GM18517 (cell line): ENCODE data around the gene TSPAN13.

Experiments used
- ATAC-seq: cut with Tn5 transposase; IDR thresholded peaks from one replicate; pipeline ENCODE4 v1.9.1; 2021; ENCODE audit warnings: mild to moderate bottlenecking, moderate library complexity; ENCODE audit not compliant: unreplicated experiment

Gene TSPAN13

DNA sequence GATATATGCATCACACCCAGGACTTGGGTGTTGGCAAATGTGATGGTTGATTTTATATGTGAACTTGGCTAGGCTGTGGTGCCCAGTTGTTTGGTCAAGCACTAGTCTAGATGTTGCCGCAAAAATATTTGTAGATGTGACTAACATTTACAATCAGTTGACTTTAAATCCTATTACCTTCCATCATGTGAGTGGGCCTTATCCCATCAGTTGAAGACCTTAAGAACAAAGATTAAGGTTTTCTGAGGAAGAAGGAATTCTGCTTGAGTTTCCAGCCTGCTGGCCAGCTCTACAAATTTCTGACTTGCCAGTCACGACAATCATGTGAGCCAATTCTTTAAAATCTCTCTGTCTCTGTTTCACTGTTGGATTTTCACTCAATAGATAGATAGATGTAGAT is 20.3 kb downstream of the TSPAN13 start:
- ATAC-seq = no peak

DNA sequence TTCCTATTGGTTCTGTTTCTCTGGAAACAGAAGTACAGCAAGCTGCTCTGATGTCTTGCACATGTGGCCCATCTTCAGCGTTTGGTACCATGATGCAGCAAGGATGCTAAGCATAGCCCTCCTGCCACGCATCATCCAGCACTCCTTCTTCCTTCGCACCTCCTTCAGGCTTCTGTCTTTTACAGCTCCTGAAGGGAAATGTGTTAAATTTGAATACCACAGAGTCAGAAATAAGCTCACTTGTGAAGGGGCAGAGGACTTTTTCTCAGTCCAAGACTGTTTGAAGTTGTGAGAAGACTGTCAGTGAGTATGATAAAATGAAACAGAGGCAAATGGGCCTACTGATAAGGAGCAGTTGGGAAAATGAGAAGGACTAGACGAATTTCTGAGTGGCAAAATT is 20.7 kb downstream of the TSPAN13 start:
- ATAC-seq = no peak

DNA sequence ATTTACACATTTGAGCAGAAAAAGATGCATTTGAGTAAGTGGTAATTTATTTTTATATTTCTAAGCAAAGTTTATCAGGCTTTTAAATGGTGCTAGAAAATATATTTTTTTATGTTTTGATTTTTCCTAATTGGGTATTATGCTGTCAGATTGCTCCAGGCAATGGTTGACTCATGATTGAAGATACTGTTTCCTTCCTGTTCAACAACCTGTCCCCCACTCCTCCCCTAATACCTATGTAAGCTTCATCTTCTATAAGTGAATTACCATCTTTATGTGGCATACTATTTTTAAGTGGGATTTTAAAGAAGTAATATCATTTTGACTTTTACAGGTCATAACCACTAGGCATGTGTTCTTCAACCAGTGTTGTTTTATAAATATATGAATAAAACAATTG is 21.4 kb downstream of the TSPAN13 start:
- no peak for ATAC-seq

DNA sequence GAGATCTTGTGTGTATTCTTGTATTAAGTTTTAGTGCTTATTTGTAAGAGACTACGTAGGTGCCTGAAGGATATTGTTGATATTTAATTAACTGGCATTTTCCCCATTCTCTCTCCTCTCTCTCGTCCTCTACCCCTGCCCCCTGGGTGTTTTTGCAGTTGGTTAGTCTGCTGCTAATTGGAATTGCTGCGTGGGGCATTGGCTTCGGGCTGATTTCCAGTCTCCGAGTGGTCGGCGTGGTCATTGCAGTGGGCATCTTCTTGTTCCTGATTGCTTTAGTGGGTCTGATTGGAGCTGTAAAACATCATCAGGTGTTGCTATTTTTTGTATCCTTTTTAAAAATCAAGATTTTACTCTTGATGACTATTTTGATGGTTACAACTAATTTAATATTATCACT is 22.5 kb downstream of the TSPAN13 start:
- ATAC-seq = no peak

DNA sequence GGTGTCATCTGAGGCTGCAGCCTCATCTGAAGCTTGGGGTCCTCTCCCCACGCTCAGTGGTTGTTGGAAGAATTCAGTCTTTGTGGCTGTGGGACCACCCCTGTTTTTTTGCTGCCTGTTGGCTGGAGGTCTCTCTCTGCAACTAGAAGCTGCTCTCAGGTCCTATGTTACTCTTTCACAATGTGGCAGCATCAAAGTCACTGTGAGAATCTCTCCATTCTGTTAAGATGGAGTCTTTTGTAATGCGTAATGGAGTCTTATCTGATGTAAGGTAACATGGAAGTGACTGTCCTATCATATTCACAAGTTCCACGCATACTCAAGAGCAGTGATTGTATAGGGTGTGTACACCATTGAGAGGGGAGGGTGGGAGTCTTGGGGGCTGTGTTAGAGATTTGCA is 24.9 kb downstream of the TSPAN13 start:
- no peak for ATAC-seq

DNA sequence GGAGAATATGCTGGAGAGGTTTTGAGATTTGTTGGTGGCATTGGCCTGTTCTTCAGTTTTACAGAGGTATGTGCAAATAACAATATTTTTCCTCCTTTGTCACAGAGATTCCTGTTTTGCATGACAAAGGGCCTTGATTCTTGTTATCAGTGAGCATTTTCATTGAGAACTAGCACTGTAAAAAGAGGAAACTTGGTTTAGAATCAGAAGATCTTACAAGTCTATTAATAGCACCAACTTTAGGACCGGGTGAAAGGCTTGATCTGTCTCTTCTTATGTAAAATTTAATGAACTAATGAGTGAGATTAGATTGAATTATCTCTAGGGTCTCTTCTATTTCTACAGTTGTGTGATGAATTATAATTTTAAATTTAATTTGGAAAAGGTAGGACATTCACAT is 25.5 kb downstream of the TSPAN13 start:
- no peak for ATAC-seq

DNA sequence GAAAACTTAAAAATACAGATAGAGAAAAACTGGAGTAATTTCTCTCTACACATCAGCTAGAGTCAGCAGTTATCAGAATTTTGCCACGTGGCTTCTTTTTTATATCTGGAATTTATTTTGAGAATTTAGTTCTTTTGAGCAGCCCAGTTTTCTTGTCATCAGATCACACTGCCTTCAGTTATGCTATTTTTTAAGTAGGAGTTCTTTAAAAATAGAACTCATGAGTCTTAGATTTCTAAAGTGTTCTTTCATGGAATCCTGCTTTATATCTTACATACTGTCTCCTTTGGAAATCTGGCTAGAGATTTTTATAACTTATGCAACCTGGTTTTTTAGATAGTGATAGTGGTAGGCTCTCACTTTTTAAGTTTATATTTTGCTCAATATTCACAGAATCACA is 27.0 kb downstream of the TSPAN13 start:
- no peak for ATAC-seq

DNA sequence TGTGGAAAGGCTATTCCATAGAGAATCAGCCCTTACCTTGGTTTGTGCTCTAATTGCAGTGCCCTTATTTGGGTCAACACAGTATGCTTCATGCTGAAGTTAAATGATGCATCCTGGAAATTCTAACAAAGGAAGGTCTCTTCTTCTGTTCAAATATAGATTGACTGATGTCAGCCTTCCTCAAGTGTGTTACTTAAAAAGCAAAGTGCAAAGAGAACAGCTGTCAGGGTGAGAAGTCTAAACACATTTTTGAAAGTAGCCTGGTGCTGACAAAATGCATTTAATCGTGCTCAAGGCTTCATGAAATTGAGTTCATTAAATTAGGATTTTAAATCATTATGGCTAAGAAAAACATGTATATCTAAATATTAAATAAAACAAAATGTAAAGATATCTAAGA is 31.8 kb downstream of the TSPAN13 start:
- ATAC-seq = no peak

DNA sequence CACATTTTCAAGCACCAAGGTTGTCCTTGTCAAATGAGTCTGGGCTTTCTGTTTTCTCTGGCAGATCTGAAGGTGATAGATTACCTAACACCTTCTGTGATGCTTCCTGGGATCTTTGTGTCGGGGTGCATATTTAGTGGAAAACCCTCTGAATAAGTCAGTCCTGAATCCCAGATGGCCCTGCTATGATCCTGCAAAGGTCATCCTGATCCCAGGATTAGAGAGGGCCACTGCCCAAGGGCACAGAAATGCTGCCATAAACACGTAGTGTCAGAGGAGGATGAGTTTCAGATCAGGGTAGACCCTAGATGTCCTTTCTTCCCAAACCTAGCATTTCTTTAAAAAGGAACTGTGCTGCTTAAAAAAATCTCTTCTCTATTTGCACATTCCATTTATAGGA is 32.3 kb downstream of the TSPAN13 start:
- no peak for ATAC-seq

DNA sequence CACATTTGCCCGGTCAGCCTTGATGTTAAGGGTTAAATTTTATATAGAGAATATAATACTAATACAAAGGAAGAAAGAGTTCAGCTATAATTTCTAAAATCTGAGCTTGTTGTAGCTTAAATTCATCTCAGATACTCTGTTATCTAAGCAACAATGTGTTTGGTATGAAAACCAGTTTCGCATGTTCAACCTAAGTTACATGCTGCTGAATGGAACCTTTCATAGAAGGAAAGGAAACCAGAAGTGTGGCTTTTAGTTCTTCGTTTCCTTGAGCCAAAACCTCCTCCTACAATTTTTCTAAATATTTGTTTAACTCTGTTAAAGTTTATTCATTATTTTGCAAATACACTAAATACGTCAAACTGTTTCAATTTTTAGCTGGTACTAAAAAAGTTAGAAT is 32.7 kb downstream of the TSPAN13 start:
- ATAC-seq = no peak

DNA sequence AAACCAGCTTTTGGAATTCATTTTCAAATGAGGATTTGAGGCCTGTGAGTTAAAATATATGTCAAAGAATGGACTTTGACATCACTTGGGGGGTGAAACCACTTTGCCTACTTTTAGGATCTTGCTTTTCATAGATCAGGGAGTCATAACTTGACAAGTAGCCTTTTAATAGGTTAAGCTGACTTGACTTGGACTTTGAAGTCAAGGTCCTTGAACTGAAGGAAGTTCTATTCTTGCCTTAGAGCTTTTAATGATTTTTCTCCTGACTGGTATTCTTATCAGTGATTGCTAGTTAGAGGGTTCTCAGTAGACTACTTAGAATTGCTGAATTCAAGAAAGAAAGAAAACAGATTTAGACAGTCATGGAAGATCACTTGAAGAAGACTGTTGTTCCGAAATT is 33.6 kb downstream of the TSPAN13 start:
- ATAC-seq = no peak

DNA sequence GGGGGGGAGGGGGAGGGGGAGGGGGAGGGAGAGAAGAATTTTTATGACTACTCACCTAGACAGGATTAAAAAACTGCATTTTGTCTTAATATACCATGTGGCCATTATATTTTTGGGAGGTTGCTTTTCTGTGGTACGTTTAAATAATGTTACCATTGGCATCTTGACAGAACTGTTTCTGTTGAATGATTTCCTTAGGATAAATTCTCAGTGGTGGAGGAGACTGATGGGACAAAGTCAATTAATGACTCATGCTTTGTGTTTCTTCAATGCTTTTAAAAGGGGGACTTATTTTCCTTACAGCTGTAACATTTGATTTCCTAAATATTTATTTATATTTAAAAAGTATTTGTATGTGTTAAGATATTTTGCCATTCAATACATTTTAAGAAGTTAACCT is 37.5 kb downstream of the TSPAN13 start:
- ATAC-seq = no peak

DNA sequence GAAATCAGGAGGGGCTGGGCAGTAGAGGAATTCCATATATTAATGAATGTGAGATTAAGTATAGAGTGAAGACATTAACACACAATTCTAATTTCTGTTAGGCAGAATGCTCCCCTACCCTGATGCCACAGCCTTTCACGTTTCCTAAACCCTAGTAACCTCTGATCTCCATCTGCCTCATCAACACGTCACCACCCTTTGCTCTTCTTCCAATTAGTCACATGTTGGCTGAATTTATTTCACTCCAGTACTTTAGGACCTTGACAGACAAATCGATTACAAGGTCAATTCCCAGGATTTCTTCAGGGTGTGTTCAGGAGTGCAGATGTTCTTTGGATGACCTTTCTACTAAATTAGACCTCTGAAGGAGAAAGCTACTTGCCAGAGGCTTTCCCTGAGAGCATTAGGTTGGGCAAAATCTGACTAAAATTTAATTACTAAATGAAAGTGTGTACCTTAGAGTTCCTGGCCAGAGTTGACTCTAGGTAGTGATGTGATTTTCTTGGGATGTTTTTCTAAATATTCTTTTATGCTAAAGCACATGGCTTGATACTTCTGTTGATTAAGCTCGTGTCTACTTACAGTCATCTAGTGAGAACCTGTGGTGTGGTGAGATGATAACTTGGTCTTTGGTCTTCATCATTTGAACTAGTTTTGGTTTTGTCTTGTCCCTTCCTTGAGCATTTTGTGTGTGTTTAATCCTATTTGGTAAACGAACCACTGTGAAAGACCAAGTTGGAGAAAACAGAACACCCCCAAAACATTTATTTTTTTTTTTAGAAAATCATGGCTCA is 38.5 kb downstream of the TSPAN13 start:
- no peak for ATAC-seq

DNA sequence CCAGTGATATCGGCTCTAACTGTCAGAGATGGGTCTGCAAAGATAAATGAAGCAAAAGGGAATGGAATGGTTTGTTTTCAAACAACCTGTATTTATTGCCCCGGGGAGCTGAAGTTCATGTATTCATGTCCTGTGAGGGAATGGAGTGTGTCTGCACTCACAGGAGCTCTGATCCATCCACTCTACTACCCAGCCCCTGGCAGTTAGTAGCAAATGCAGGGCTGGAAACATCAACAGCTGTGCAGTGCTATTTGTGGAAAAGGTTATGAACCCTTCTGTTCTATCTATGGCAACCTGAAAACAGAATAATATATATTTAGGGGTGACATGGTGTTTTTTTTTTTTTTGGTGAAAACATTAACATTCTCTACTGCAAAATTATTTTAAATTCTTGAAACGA is 41.4 kb downstream of the TSPAN13 start:
- ATAC-seq = no peak

DNA sequence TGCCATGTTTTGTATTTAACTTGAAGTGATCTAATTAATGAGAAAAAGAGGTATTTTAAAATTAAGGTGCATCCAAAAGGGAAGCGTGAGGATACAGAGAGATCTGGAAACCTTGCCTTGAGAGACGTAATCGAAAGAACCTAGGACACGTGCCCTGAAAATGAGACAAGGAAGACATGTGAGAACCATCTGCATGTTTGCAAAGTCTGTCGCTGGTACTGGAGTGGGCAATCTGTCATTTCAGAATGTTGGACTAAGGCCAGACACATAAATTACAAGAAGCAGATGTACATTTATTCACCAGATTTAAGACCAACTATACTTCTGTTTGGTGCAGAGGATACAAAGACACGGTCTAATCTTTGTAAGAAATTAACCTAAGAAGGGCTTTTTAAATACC is 42.1 kb downstream of the TSPAN13 start:
- ATAC-seq = no peak

DNA sequence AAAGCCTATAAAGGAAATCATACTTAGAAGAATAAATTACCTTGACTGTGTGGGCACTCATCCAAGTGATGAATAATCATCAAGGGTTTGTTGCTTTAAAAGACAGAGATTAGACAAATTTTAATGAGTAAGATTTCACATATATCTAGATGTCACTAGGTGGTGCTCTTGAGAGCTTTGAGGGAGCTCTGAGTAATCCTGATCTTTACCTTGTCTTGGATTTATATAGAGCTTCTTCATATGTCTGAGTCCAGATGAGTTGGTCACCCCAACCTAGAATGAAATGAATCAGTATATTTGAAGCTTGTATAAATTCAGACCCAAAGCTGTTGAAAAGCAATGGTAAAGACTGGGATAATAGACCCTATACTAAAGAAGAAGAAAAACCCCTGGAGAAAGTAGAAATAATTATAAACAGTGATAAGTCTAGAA is 47.6 kb downstream of the TSPAN13 start:
- no peak for ATAC-seq

DNA sequence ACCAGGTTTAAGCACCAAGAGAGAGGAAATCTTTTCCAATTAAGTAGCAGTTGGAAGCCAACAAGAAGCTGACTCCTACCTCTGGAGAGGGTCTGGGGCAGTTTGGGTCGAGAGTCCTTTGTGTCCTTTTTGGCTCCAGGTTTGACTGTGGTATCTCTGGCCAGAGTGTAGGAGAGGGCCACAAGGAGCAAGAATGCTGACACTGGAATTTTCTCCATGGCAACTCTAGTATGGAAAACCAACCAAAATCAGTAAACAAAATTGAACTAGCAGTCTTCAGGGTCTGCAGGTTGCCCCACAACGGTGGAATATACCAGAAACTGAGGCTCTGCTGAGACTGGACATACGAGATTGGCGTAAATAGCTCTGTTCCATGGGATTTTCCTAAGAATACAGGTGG is 48.0 kb downstream of the TSPAN13 start:
- ATAC-seq = no peak

DNA sequence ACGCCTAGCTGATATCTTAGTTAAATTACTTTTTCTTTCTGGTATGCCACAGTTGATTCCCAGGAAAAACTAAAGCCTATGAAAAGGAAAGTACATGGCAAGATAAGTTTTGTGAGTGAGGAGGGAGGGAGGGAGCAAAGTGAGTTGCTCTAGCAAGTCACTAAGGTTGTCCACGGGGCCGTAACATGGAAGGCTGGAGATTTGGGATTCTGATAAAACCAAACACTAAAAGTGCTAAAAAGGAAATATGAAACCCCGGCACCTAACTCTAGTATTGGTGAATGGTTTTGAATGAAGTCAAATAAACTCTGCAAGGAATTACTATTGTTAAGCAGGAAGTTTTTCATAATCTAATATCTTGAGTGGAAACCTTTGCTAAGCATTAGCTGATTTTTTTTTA is 49.6 kb downstream of the TSPAN13 start:
- no peak for ATAC-seq

DNA sequence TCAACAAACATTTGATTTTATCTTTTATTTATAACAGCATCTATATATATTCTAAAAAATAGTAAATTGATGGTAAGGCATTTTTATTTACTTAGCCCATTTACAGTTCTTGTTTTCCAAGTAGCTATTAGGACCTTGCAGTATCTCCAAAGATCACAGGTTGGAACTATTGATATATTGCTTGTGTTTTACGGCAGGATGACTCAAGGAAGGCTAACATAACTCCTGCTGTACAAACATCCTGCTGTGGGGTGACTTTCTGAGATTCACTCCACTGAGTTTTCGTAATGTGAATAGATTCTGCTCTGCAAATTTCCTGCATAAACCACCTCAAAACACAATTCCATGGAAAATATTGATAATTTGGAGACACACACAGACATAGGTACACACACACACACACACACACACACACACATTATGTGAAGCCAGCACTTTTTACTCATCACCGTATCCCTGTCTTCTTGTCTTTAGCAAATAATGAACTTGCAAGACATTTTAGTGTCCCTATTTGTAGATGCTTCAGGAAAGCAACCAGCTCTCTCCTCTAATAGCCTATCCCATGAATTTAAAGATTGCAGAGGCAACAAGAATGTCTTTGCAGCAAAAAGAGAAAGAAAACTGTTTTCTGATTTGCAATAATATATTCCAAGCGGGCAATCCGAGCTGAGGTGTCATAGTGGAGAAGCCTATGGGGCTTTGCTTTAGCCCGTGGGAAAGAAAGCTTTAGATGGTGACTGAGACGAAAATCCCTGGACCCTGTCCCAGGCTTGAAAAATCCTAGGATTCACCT is 50.5 kb downstream of the TSPAN13 start:
- ATAC-seq = no peak

DNA sequence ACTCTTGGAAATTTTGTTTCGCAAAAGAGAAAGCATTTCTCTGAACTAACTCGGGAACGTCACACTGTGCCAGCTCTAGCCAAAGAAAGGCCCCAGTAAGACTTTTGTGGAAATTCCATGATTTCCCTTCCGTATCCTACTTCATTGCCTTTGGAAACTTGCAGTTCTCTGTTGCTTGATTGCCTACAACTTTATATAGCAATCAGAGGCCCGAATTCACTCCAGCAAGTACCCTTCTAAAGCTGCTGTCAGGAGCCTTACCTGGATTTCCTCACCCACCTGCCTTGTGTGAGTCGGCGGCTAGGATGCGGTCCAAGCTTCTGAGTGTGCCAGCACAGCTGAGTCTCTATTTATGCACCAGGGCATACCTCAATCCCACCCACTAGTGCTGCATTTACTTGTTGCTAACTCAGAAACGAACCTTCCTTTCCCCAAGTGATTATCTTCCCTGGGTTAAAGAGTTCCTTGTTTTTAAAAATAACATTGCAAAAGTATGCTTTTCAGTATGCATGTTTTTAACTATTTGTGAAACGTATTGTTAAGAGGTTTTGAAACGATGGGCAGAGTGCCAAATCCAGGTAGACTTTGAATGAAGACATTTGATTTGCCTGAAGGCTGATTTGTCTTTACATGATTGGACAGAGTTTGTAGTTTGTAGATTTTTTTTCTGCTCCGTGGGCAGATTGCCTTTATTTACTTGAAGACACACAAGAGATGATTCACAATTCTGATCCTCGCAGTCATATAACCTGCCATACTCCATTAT is 51.3 kb downstream of the TSPAN13 start, which contains the start of gene AGR2:
Gene AGR2, minus strand, starts transcription at position 326 of the 766 bp plus-strand sequence. CDS start 3,203 bp downstream, outside the sequence.
- no peak for ATAC-seq

DNA sequence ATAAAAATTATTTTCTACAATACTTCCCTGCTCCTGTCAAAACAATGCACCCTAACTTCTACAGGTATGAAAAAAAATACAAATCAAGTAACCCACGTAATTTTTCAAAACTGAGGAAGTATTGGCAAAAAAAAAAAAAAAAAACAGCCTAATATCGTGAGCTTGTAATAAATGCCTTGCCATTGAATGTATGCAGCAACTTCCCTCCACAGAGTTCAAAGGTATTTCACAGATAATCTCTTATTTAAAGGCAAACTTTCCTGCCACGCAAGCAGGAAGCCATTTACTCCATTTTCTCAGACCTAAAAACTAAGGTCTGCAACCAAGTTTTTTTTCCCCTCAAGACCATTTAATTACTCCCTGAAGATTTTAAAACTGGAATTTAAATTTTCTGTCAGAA is 51.9 kb downstream of the TSPAN13 start:
- ATAC-seq = no peak

DNA sequence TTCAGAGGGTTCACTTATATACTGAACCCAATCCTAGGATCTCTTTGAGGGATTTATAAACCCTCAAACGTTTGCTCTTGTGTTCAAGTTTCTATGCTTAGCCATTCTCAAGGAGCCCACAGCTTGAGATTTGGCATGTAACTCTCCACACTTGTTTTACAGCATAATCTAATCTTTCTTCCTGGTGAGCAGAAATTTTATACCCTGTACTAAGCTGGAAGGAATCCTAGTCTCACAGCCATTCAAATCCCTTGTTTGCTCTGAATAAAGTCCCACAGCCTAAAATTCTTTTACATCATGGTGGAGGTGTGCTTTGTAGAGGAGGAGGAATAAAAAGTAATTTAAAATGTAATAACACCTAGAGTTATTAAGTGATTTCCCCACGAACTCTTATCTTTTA is 56.6 kb downstream of the TSPAN13 start:
- no peak for ATAC-seq
